HG03378 (cell line): Measurements from ENCODE around the gene RBMS1.

Experiments
- ATAC-seq: cut with Tn5 transposase; IDR thresholded peaks from one replicate; pipeline ENCODE4 v1.9.1; 2021; ENCODE audit warnings: mild to moderate bottlenecking, moderate library complexity; ENCODE audit not compliant: unreplicated experiment

RBMS1 gene

GRCh38 chr2:160338901-160339685 lies 154.5 kb downstream of the RBMS1 start:
- ATAC-seq: no peak

GRCh38 chr2:160337728-160338127 lies 155.9 kb downstream of the RBMS1 start:
- no peak for ATAC-seq

GRCh38 chr2:160336635-160337034 lies 157.0 kb downstream of the RBMS1 start:
- ATAC-seq: no peak

- ATAC-seq: no peak
Observed at GRCh38 chr2:160336105-160336504, 157.5 kb downstream of the RBMS1 start.

- ATAC-seq: no peak
Observed at GRCh38 chr2:160335441-160335840, 158.2 kb downstream of the RBMS1 start.

DNA sequence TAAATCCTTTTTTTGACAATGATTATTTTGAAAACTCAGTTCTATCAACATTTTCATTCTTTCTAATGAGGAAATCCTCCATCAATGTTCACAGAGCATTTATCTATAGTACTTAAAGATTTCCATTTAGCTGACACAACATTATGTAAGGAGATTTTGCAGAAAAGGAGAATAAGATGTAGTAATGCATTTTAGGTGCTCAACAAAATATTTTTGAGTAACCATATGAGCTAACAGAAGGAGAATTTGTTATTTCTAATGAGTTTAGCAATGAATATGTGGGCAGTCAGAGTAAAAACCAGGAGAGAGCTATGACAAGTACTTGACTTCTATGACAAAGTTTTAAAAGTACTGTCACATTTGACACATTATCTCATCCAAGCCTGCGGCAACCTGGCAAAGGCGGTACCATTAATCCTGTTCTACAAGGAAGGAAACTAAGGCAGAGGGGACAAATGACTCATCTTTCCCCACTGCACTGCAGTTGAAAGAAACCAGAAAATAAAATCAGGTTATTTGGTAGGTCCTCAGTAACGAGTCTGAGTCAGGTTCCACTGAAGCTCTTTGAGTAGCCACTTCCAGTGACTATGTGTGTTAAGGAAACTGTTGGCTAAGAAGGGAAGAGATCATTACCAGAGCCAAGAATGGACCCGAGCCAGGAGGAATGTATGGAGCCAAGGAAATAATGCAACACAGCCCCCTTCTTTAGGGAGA lies 159.4 kb downstream of the RBMS1 start:
- no peak for ATAC-seq

GRCh38 chr2:160333324-160334027 lies 160.1 kb downstream of the RBMS1 start:
- ATAC-seq: no peak

- no peak for ATAC-seq
Observed at GRCh38 chr2:160332318-160332717, 161.3 kb downstream of the RBMS1 start.

DNA sequence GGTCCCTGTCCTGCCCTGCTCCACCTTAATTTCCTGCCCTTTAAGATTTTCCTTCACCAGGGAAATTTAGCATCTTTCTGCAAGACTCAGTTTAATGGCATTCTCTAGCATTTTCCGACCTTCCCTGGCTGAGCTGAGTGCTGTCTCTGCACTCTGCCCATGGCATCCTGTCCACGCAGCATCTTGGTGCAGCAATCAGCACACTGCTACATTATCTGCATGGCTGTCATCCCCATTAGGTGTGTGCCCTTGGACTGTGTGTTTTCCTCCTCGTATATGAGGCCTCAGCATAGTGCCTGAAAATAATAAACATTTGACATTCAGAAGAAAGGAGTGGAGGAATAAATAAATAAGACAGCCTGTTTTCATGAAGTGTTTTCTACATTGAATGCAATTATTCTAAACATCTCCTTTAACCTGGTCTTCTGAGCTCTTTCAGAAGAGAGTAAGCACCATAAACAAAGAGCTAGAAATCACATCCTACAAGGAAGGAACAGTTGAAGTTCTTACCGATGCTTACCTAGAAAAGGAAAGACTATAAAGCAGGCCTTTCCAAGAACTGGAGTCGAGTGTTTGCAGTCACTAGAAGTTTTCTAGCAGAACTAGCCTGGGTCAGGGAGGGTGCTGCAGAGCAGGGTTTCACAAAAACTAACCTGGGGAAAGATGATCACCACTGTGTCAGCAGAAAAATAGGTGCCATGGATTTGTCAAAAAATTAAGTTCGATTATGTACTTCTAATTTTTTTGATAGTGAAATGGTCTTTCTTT lies 162.2 kb downstream of the RBMS1 start:
- no peak for ATAC-seq

DNA sequence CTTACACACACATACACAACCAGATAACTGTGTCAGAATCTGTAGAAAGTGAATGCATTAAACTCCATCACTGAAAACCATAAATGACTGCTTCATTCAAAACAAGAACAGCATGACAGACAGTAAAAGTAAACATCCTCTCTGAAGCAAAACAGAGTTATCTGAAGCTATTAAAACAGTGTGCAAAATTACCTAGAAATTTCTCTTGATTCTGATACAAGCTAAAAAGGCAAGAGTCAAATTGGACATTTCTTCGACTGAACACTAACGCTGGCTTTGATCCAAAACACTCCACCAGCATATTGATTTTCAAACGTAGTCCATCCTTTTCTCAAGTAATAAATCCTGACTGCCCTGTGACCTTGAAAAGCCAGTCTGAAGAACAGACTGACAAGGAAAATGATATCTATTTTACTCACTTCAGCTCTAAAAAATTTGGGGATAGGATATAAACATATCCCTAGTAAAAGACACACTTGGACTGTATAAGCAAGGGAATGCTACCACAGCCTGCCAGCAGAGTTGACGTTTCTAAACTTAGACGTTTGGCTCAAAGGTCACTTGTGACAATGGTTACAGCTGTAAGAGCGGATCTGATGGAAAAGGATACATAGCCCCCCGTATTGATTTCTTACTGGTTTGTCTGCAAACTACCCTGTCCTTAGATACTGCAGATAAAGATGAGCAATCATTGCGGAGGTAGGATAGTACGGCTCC lies 164.6 kb downstream of the RBMS1 start:
- no peak for ATAC-seq

GRCh38 chr2:160326786-160327185 lies 166.8 kb downstream of the RBMS1 start:
- no peak for ATAC-seq

GRCh38 chr2:160325418-160325817 lies 168.2 kb downstream of the RBMS1 start:
- no peak for ATAC-seq

GRCh38 chr2:160324917-160325316 lies 168.7 kb downstream of the RBMS1 start:
- no peak for ATAC-seq

- peak; percentile 53 for ATAC-seq
Observed at GRCh38 chr2:160324161-160324800, 169.3 kb downstream of the RBMS1 start.

GRCh38 chr2:160322320-160322719 lies 171.3 kb downstream of the RBMS1 start:
- peak; percentile 73 for ATAC-seq

DNA sequence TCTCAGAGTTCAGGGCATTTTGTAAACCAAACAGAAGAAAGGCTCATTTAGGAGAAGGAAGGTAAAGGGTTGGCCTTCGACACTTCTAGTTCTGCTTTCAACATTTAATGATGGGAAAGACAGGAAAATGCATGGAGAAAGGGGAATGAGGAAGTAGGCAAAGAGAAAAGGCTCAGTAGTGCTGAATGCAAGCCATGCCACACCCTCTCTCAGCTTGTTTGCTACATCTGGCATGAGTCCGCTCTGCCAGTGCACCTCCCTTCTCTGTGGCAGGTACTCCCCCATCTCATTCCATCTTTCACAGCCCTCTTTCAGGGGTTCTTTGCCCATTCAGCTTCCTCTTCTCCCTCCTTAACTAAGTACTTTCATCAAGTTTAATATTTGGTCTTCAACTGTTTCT lies 172.6 kb downstream of the RBMS1 start:
- ATAC-seq: no peak

DNA sequence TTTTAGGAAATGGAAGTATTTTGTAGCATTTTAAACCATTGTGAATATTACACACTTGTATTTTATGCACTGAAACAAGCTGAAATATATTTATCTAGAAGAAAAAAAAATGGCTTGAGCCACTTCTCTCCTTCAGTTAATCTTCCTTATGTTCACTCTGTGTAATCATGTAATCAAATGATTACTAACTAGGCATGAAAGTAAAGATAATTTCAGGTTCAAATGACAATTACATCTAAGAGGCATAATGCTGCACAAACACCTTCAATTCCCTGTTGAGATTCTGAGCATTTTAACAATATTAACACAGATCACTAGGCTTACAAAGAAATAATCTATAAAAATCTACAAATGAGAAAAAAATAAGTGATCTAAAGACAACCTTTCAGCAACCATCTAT lies 173.9 kb downstream of the RBMS1 start:
- ATAC-seq: no peak

DNA sequence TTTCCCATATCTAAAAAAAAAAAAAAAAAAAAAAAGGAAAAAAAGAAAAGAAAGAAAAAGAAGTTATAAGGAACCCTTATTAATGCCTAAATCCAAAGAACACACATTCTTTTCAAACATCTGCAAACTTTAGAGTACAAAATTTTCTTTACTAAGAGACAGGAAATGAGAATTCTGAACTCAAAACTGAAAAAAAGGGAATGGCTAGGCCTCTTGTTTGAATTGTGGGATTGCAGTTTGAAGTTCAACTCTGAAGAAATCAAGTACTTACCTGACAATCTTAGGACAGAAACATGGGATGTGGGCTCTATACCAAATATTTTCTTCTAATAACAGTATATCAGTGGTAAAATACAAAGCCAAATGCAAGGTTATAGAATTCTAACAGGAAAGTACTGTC lies 175.4 kb downstream of the RBMS1 start:
- no peak for ATAC-seq

DNA sequence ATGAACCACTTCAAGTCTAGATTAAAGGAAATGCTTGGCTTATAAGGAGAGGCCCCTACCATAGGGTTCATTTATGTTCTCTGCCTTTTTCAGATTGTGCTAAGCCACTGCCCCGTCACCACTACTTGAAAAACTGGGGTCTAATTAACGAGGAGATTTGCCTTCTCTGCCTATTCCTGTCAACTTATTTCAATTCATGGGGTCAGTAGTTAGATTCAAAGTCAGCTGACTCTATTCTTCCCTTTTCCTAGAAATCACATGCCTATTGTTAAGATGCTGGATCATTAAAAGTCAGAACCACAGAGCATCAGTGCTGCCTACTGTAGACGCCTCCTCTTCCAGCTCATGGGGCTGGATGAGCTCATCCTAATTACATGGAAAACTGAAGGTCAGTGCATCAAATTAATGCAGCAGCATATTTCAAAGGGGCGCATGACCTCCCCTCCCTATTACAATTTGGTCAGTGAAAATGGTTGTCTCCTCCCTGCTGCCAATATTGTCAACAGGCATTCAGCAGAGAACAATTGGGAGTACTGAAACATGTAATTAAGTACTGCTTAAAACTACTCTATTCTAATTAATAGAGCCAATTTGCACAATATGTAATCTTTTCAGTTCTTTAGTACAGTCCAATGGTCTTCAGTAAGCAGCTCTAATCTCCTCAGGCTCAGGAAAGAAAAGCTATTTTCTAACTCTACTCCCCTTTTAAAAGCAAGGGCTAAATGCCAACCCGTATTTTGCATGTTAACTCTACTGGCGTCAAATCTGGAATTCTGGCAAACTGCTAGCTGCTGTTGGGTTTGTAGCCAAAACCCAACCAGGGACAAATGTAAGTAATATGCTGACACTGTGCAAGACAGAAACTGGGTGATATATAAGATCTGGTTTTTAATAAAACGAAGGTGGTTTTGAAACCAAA lies 176.2 kb downstream of the RBMS1 start:
- ATAC-seq: no peak
